Measurements from ENCODE around the gene CD109. TPM values are rescaled to one million over a fixed set of nuclear protein-coding genes. Genes with fewer than 3 reads are reported as not detected.
"Not testable (repeated sequence)": the region's sequence is repeated elsewhere in the genome, so short reads cannot be mapped to it uniquely, and the experiment has no call there.

CD109 gene
- total RNA-seq, 2 experiments from 2014 or later = 10.8 to 11.3 TPM

DNA sequence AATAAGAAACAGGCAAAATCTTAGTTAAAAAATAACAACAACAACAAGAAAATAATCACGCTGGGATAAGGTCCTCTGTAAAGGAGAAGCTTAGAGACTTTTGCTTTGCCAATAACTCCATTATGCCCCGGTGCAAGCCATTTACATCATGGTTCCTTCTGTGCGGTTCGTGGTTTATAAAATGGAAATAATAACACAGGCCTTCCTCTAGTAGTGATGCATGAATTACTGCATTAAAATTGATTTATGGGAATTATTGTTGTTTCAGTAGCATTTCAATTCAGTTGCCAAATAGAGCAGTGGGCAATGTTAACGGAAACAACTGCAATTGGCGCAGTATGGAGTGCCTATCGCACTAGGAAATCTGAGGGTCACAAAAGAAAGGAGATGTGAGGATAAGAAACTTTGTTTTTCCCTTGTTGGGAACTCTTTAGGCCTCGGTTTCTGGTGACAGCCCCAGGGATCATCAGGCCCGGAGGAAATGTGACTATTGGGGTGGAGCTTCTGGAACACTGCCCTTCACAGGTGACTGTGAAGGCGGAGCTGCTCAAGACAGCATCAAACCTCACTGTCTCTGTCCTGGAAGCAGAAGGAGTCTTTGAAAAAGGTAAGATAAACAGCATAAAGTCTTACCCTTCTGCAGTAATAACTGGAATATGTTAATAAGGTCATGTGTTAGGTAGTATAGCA, 1.1 kb downstream of the CD109 start:
- DNase-seq = no peak
- ChIA-PET CTCF (no interaction called here), POLR2A (no interaction called here)
- Mint-ChIP-seq H3K4me3 (peak overlapping the region; percentile 87), H3K9me3 (peaks cover 3% of the 10 kb centered on the region), H3K27me3 (no peaks in the 10 kb centered on the region), H3K27ac (peak overlapping the region; percentile 93), H3K36me3 (ENCODE audit: low read depth) (peaks cover 32% of the 10 kb centered on the region), H3K4me1 (peaks cover 41% of the 10 kb centered on the region)

DNA sequence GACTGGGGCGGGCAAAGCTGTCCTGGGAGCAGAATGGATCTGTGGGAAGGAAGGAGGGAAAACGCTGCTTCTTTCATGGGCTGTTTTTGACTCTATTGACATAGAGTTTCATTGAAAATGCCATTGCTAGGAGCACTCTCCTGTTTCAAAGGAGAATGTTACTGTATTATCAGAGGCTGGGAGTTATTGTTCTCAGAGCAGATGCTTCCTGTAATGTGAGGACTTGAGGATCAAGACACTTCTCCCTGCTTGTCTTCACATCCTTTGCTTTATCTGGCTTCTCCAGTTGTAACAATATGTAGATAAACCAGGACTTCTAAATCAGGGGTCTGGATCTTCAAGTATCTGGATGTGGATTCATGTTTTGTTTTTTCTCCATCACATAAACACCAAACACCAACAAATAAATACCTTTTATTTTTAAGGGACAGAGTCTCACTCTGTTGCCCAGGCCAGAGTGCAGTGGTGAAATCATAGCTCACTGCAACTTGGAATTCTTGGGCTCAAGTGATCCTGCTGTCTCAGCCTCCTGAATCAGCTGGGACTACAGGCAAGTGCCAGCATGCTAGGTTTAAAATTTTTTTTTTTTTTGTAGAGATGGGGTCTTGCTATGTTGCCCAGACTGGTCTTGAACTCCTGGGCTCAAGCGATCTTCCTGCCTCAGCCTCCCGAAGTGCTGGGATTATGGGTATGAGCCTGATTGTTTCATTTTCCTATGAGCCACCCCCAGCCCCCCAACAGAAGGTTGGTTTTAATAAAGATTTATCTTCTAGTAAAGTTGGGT, 3.9 kb downstream of the CD109 start:
- DNase-seq = no peak
- Mint-ChIP-seq H3K9me3 (no peaks in the 10 kb centered on the region), H3K4me1 (peaks cover 39% of the 10 kb centered on the region), H3K36me3 (ENCODE audit: low read depth) (peaks cover 32% of the 10 kb centered on the region), H3K27me3 (no peaks in the 10 kb centered on the region), H3K27ac (no peak overlapping the region), H3K4me3 (no peak overlapping the region)
- CTCF ChIA-PET = interaction anchor here (0.6 to 1.8 kb wide), 3 partner anchors 8 to 37 kb away, joined by 3 to 5 read pairs (median 5); no protein-coding TSS in a partner anchor
- POLR2A ChIA-PET = no interaction called here

DNA sequence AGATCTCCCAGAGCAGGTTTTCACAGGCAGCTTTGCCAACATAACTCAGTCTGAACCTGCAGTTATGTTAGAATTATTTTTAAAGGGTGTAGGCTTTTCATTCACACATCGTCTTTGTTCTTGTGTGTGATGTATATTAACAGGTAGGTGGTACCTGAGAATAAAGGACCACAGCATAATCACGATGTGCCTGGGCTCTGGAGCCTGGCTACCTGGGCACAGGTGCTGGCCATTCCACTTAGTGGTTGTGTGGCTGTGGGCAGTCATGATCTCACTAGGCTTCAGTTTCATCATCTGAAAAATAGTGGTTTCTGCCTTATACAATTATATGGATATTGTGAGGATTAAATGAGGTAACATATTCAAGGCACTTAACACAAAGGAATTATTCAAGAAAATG, 6.4 kb downstream of the CD109 start:
- H3K9me3 Mint-ChIP-seq = no peaks in the 10 kb centered on the region
- no peaks in the 10 kb centered on the region for H3K27me3 Mint-ChIP-seq
- no peak overlapping the region for H3K4me3 Mint-ChIP-seq
- no peak overlapping the region for H3K27ac Mint-ChIP-seq
- ChIA-PET POLR2A (no interaction called here), CTCF (interaction anchor here (1.2 kb wide), 2 partner anchors 11 to 27 kb away, joined by 3 to 4 read pairs; no protein-coding TSS in a partner anchor)
- DNase-seq = no peak
- H3K36me3 Mint-ChIP-seq (ENCODE audit: low read depth) = peaks cover 31% of the 10 kb centered on the region
- H3K4me1 Mint-ChIP-seq = peaks cover 20% of the 10 kb centered on the region

DNA sequence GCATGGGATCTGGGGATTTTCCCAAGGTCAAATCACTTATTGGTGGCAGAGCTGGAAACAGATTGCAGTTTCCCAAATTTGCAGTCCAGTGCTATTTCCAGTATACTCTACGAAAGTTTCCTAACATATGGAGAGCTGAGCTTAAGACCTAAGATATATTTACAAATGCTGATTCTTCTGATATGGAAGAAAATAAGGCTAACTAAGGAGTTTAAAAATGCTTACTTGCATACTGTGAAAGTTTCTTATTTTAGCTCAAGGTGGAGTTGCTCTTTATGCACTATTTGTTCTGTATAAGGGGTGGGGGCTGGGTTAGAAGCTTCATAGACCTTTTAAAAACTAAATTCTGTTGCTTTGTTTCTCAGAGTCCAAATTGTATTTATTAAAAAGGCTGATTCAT, 7.5 kb downstream of the CD109 start:
- no peaks in the 10 kb centered on the region for H3K27me3 Mint-ChIP-seq
- H3K27ac Mint-ChIP-seq = no peak overlapping the region
- H3K4me1 Mint-ChIP-seq = peaks cover 13% of the 10 kb centered on the region
- H3K4me3 Mint-ChIP-seq = no peak overlapping the region
- H3K9me3 Mint-ChIP-seq = no peaks in the 10 kb centered on the region
- DNase-seq = no peak
- CTCF ChIA-PET = interaction anchor here (1.0 to 1.2 kb wide), 2 partner anchors 12 to 18 kb away, joined by 3 read pairs; no protein-coding TSS in a partner anchor
- peaks cover 29% of the 10 kb centered on the region for H3K36me3 Mint-ChIP-seq (ENCODE audit: low read depth)
- POLR2A ChIA-PET = no interaction called here

DNA sequence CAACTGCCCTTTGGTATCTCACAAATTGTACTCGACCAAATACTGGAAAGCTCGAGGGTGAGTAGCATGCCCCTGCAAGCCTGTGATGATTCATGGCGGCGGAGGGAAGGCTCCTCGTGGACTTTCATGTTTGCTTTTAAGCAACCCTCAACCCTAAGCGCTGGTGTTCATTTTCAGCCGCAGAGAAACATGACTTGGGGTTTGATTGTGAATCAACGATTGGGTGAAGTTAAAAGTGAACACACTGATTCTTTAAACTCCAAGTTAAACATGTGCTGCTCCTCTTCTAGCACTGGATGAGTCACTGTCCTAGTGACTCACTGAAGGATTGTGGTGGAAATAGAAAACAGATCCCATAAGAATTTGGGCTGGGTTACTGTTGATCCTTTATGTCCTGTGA, 8.3 kb downstream of the CD109 start:
- Mint-ChIP-seq H3K4me1 (peaks cover 10% of the 10 kb centered on the region), H3K27me3 (no peaks in the 10 kb centered on the region), H3K36me3 (ENCODE audit: low read depth) (peaks cover 28% of the 10 kb centered on the region), H3K27ac (no peak overlapping the region), H3K9me3 (no peaks in the 10 kb centered on the region), H3K4me3 (no peak overlapping the region)
- DNase-seq = no peak
- CTCF ChIA-PET = no interaction called here
- POLR2A ChIA-PET = no interaction called here

DNA sequence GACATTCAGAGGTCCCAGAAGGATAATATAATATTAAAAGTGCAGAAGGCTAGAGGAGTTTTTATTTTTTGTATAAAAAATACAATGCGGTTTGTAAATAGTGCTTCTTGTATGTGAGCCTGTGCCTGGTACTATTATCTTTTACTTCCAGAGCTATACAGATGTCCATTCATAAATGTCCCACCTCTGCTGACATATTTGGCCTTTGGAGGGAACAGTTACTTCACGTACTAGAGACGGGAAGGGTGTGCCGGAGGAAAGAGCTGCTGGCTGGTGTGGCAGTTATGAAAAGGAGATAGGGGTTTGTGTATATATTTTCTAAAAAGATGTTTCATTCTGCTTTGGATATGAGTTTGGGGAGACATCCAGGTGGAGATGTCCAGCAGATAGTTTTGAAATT, 8.8 kb downstream of the CD109 start:
- ChIA-PET POLR2A (no interaction called here), CTCF (interaction anchor here (1.1 kb wide), 1 partner anchor 100 kb away, joined by 3 read pairs; no protein-coding TSS in a partner anchor)
- no peak for DNase-seq

DNA sequence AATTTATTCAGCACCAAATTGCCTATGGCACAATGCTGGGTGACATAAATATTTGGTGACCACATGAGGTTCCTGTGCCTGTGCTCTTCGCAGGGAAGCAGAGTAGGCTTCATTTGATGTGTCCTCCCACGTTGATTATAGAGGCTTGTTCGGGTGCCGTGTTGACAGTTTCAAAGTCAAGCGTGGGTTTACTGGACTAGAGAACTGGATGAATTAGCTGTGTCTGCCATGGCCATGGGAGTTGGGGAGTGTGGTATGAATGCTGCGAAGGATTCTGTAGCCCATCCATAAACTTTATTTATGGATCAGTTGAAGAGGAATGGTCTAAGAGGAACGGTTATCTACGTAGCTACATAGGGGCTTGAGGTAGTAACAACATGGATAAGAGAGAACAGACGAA, 11.0 kb downstream of the CD109 start:
- ChIA-PET POLR2A (no interaction called here), CTCF (interaction anchor here (1.1 to 1.3 kb wide), 3 partner anchors 9 to 26 kb away, joined by 3 to 4 read pairs (median 4); no protein-coding TSS in a partner anchor)
- no peaks in the 10 kb centered on the region for H3K27me3 Mint-ChIP-seq
- no peak for DNase-seq
- H3K4me3 Mint-ChIP-seq = no peak overlapping the region
- peaks cover 5% of the 10 kb centered on the region for H3K4me1 Mint-ChIP-seq
- H3K9me3 Mint-ChIP-seq = no peaks in the 10 kb centered on the region
- peaks cover 16% of the 10 kb centered on the region for H3K36me3 Mint-ChIP-seq (ENCODE audit: low read depth)
- H3K27ac Mint-ChIP-seq = no peak overlapping the region

More for the DNA sequence above, 8.8 kb downstream of the CD109 start:
- peaks cover 26% of the 10 kb centered on the region for H3K36me3 Mint-ChIP-seq (ENCODE audit: low read depth)
- H3K4me1 Mint-ChIP-seq = peaks cover 8% of the 10 kb centered on the region
- no peaks in the 10 kb centered on the region for H3K9me3 Mint-ChIP-seq
- no peaks in the 10 kb centered on the region for H3K27me3 Mint-ChIP-seq
- H3K4me3 Mint-ChIP-seq = no peak overlapping the region
- H3K27ac Mint-ChIP-seq = no peak overlapping the region

DNA sequence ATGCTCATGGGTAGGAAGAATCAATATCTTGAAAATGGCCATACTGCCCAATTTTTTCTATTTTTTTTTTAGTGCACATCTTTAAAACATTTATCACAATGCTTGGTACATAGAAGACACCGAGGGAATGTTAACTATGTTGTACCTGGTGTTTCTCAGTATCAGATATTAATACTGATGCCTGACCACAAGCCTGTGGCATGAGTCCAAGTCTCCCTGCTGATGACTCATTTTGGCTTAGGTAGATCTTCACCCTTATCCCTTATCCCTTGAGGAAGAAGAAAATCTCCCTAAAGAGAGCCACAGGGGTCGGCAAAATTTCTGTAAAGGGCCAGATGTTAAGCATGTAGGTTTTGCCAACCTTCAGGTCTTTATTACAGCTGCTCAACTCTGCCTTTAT, 14.5 kb downstream of the CD109 start:
- Mint-ChIP-seq H3K27me3 (no peaks in the 10 kb centered on the region), H3K4me3 (no peak overlapping the region), H3K9me3 (no peaks in the 10 kb centered on the region), H3K27ac (no peak overlapping the region), H3K36me3 (ENCODE audit: low read depth) (peaks cover 22% of the 10 kb centered on the region), H3K4me1 (peaks cover 19% of the 10 kb centered on the region)
- DNase-seq = no peak
- ChIA-PET CTCF (no interaction called here), POLR2A (no interaction called here)

DNA sequence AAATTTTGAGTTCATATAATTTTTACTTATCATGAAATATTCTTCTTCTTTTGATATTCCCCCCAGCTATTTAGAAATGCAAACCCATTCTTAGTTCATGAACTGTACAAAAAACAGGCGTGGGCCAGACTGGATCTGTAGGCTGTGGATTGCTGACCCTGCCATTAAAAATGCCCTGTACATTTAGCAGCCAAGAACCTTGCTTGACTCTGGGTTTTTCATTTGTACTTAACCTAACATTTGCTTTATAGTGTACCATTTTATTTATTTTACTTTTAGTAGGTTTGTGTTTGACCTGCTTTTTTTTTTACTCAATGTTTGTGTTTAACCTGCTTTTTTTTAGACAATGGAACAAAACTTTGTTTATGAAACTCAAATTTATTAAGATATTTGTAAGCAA, 14.9 kb downstream of the CD109 start:
- no peak for DNase-seq
- Mint-ChIP-seq H3K9me3 (no peaks in the 10 kb centered on the region), H3K4me1 (peaks cover 19% of the 10 kb centered on the region), H3K27ac (no peak overlapping the region), H3K27me3 (no peaks in the 10 kb centered on the region), H3K36me3 (ENCODE audit: low read depth) (peaks cover 24% of the 10 kb centered on the region), H3K4me3 (no peak overlapping the region)
- ChIA-PET CTCF (no interaction called here), POLR2A (no interaction called here)

DNA sequence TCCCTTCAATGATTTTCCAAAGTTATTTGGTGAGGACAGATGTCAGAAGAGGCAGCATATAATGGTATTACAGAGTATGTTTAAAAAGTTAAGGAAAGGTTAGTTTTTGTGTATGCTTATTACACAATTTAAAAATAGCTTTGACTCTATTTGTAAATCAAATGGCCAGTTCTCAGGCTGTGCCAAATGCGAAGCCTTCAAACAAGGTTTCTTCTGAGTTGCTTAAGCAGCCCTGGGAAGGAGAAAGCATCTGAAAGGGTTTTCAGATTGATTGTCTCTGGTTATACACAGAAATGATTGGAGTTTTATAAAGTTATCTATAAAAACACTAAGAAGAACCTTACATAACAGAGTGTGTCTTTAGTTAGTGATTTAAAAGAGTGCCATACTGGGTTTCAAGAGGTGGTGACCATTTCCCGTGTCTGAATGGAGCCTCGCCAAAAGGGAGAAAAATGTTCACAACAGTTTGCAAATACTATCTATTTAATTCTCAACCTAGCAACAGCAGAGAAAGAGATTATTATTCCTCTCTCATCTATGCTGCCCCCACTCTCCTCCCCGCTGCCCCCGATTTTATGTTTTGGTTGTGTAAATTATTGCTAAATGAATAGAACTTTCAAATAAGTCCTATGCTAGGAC, 16.7 kb downstream of the CD109 start:
- ChIA-PET CTCF (interaction anchor here (1.0 to 1.2 kb wide), 3 partner anchors 14 to 24 kb away, joined by 3 read pairs; no protein-coding TSS in a partner anchor), POLR2A (no interaction called here)
- H3K27ac Mint-ChIP-seq = no peak overlapping the region
- peaks cover 6% of the 10 kb centered on the region for H3K9me3 Mint-ChIP-seq
- no peak overlapping the region for H3K4me3 Mint-ChIP-seq
- DNase-seq = no peak
- H3K4me1 Mint-ChIP-seq = peaks cover 19% of the 10 kb centered on the region
- H3K36me3 Mint-ChIP-seq (ENCODE audit: low read depth) = peaks cover 31% of the 10 kb centered on the region
- no peaks in the 10 kb centered on the region for H3K27me3 Mint-ChIP-seq

DNA sequence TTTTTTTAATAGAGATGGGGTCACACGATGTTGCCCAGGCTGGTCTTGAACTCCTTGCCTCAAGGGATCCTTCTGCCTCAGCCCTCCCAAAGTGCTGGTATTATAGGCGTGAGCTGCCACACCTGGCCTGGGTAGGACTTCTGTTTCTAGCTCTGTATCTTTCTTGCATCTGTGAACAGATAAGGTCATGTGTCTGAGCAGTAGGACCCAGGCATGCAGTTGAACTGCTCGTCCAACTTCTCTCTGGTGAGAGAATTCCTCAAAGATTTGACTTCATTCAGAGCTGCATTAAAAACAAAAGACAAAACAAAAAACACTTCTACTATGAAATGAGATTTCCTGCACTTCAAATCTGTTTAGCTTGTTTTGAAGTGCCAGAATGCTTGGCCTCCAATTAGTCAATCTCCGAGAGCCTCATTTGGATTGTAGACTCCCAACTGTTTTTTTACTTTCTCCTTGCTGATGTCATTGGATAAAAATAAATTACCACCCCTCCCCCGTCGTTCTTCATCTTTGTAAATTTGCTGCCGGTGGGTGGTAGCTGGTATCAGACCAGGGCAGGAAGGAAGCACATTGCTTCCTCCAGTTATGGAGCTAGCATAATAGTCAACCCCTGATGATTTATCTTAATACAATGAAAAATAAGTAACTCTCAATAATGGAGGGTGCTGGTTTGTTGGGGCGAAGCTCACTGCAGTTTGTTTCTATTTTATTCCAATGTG, 17.6 kb downstream of the CD109 start:
- Mint-ChIP-seq H3K9me3 (peaks cover 8% of the 10 kb centered on the region), H3K4me3 (peak overlapping the region; percentile 2), H3K4me1 (peaks cover 19% of the 10 kb centered on the region), H3K27me3 (no peaks in the 10 kb centered on the region), H3K36me3 (ENCODE audit: low read depth) (peaks cover 29% of the 10 kb centered on the region), H3K27ac (peak overlapping the region; percentile 64)
- CTCF ChIA-PET = interaction anchor here (1.1 to 1.2 kb wide), 2 partner anchors 13 to 25 kb away, joined by 3 read pairs; no protein-coding TSS in a partner anchor
- POLR2A ChIA-PET = interaction anchor here (0.6 kb wide), 1 partner anchor 41 kb away, joined by 3 read pairs; no protein-coding TSS in a partner anchor
- no peak for DNase-seq

DNA sequence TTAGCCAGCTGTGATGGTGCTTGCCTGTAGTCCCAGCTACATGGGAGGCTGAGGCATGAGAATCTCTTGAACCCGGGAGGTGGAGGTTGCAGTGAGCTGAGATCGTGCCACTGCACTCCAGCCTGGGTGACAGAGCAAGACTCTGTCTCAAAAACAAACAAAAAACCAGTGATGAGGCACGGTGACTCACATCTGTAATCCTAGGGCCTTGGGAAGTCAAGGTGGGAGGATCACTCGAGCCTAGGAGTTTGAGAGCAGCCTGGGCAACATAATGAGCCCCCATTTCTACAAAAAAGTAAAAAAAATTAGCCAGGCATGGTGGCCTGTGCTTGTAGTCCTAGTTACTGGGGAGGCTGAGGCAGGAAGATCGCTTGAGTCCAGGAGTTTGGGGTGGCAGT, 19.1 kb downstream of the CD109 start:
- H3K4me3 Mint-ChIP-seq, POLR2A ChIA-PET, H3K27ac Mint-ChIP-seq, H3K9me3 Mint-ChIP-seq, DNase-seq, H3K27me3 Mint-ChIP-seq: not testable (repeated sequence)
- peaks cover 27% of the 10 kb centered on the region for H3K36me3 Mint-ChIP-seq (ENCODE audit: low read depth)
- peaks cover 19% of the 10 kb centered on the region for H3K4me1 Mint-ChIP-seq
- CTCF ChIA-PET = interaction anchor here (1.2 to 1.4 kb wide), 2 partner anchors 8 to 18 kb away, joined by 4 to 6 read pairs; no protein-coding TSS in a partner anchor

Data from activated CD4-positive, alpha-beta T cell treated with anti-CD3 and anti-CD28 coated beads, Interleukin-2, amount 10 ng/mL, durations not matched to agents 7 days and 5 days (primary cell).